GM19023 (cell line): ENCODE results near the gene PCBP3.
"Not testable (repeated sequence)": the region's sequence is repeated elsewhere in the genome, so short reads cannot be mapped to it uniquely, and the experiment has no call there.

ENCODE experiments used
- ATAC-seq: cut with Tn5 transposase; IDR thresholded peaks from one replicate; pipeline ENCODE4 v1.9.1; 2021; ENCODE audit warnings: mild to moderate bottlenecking, moderate library complexity; ENCODE audit not compliant: unreplicated experiment

Gene PCBP3

GRCh38 chr21:45823100-45823681 is 179.7 kb downstream of the PCBP3 start:
- ATAC-seq = no peak

GRCh38 chr21:45824546-45825215 is 181.2 kb downstream of the PCBP3 start:
- ATAC-seq = no peak

GRCh38 chr21:45825219-45825618 is 181.7 kb downstream of the PCBP3 start:
- no peak for ATAC-seq

GRCh38 chr21:45826676-45827301 is 183.3 kb downstream of the PCBP3 start:
- ATAC-seq = no peak

DNA sequence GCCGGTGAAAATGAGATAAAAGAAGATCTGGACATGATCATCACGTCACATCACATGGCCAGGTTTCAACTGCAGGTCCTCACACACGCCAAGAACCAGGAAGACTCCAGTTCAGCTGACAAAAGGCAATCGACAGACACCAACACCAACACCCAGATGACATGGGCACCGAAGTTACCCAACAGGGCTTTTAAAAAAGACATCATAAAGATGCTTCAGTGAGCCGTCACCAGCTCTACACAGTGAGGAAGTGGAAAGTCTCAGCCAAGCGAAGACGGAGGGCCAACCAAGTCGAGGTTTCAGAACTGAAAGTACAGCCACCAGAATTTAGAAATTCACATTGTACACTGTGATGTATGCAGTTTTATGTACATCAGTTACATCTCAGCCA is 183.8 kb downstream of the PCBP3 start:
- ATAC-seq = no peak

DNA sequence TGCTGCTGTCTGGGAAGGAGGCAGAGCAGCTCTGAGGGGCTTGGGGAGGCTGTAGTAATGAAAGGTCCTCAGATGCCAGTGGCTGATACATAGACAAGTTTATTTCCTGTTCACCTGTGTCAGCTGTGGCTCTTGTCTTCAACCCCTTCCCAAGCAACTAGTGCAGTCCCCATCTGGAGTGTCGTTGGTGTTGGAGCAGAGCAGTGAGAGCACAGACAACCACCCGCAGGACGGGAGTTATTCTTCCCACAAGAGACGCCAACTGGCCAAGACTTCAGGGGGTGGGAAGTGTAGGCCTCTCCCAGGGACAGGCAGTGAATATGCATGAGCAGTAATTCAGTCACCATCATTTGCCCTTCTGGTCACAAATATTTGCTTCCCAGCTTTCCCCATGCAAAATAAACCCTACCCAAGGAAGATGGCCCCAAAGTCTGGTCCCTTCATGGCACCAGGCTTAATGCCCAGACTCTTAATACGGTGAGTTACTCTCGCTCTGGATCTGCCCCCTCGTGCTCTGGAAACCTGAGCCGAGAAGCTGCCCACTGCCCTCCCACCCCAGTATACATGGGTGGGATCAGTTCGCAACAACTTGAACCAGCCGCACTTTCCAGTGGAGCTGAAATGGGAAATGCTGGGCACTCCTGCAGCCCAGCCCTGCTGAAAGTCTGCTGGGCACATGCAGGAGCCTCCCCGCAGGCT is 184.5 kb downstream of the PCBP3 start:
- ATAC-seq = no peak

DNA sequence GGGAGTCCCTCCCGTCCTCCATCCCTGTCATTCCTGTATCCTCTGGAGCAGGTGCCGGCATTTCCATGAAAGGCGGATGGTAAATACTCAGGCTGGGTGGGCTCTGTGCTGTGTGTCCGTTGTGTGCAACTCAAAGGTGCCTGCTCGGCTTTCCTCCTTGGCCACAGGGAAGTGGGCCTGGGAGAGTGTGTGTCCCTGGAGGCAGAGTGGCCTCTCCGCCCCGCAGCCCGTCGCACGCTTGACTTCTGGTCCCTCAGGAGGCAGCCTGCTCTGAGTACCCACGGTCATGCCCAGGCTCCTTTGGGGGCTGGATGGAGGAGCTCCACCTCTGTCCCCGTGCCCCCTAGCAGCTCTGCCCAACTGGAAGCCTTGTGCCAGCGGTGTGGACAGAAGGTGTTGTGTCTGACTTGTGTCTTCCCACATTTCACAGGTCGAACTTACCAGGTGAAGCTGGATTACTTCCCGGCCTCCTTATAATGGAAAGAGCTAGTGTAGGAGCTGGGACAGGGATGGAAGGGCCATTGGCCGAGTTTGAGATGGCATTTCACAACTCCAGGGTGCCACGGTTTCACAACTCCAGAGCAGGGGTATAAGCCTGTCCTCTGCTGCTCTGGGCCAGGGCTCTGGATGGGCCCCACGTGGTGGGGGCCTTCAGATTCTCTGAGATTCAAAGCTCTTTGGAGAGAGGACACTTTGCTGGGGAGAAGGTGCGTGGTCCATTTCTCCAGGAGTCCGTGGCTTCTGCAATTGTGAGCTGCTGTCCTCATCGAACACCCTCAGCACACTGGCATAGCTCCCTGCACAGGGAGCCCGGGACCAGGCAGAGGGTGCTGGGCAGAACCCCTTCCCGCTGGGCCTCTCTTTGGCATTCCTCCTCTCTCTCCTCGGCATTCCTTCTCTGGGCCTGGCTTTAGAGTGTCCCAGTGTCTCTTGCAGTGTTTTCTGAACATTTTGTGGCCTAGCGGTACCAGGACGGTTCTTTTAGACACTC is 185.3 kb downstream of the PCBP3 start:
- ATAC-seq = no peak

- no peak for ATAC-seq
Measured at GRCh38 chr21:45829668-45830067, 186.1 kb downstream of the PCBP3 start.

GRCh38 chr21:45830221-45830640 is 186.7 kb downstream of the PCBP3 start:
- no peak for ATAC-seq

- no peak for ATAC-seq
Measured at GRCh38 chr21:45830720-45831366, 187.3 kb downstream of the PCBP3 start.

GRCh38 chr21:45831991-45832740 is 188.6 kb downstream of the PCBP3 start:
- ATAC-seq = no peak

DNA sequence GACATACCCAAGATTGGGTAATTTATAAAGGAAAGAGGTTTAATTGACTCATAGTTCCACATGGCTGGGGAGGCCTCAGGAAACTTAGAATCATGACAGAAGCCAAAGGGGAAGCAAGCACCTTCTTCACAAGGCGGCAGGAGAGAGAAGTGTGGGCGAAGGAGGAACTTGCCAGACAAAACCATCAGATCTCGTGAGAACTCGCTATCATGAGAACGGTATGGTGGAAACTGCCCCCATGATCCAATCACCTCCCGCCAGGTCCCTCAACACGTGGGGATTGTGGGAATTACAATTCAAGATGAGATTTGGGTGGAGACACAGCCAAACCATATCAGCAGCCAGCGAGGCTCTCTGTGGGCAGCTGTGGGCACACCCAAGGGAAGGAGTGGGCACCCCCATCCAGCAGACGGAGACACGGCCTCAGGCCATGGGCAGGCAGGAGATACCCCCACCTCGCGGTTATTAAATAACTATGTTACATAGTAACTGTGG is 189.3 kb downstream of the PCBP3 start:
- ATAC-seq = not testable (repeated sequence)

DNA sequence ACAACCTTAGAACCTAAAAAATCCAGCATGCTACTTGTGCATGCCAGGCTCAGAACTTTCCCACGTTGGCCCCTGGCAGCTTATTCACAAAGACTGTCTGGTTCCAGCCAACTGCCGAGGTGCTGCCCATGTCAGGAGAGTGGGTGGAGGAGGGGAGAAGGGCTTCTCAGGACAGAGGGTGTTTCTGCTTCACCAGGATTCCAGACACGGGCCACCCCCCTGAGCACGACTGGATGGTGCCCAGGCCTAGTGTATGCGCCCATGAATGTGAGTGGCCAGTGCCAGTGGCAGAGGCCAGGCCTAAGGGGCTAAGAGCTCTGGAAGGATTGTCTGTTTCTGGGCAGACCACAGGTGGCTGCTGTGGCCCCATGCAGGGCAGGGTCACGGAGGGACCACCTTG is 189.9 kb downstream of the PCBP3 start:
- ATAC-seq = no peak

- no peak for ATAC-seq
Measured at GRCh38 chr21:45834026-45834715, 190.6 kb downstream of the PCBP3 start.

DNA sequence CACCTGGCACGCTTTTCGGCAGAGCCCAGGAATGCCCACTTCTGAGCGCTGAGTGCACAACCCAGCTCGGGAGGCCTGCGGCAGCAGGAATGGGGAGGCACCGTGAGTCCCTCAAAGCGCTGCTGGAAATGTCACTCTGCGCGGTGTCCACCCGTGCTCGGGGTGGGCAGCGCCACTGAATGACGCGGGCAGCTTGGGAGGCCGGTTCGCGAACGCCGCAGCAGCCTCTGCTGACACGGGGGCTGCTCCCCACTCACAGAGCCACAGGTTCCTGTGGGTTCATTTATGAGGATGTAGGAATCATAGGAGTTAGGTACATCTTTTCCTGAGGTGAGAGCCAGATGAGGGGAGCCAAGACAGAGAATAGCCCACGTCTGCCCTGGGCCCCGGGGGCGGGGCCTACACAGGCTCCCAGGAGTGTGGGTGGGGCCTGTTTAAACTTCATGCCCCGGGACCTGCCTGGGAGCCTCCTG is 191.3 kb downstream of the PCBP3 start:
- ATAC-seq = no peak

DNA sequence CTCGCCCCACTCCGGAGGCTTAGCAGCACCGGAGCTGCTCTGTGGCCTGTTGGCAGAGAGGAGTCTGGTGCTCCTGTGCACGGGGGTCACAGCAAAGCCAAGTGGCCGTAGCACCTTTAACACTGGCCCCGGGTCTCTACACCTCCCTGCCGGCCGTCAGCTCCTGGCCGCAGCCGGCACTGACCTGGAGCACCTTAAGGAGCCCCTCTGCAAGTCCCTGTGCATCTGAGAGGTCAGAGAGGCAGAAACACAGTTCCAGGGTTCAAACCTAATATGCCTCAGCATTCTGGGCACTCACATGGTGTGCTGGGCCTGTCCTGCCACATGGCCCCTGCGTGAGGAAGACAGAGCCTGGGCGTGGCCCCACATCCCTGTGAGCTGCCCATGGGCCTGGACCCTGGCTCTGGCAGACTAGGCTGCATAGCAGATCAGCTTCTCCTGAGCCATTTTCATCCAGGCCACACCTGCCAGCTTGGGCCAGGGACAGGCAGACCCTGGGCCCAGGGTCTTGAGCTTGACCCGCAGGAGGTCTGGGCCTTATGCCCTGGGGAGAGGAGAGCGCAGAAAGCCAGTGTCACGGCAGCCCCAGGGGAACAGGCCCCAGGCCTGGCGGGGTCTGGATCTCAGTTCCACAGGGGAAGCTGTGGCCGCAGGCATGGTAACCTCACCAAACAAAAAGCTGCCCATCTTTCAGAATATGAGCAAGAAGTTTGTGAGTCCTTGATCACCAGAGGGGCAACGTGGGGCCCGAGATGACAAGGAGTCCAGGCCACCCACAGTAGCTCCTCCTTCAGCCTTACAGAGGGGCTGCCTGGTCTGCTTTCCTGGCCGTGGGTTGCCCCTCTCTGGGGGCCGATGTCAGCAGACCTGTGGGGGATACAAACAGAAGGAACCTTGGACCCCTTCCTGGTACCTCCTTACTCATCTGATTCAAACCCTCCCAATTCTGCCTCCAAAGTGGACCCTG is 192.1 kb downstream of the PCBP3 start:
- no peak for ATAC-seq

DNA sequence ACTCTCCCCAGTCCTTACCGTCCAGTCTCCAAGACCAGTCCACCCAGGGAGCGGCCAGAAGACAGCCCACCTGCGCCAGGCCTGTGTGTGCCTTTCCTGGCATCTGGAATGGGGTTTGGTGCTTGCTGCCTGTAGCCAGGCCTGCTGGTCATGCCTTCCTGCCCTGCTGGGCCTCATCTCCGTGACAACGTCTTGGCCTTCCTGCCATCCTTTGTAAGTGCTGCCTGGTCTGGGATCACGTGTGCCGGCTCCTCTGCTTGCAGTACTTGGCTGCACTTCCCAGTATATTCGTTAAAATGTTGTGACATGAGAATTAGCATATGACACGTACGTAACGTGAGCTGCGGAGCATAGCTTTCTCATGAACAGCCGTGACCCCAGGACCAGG is 192.7 kb downstream of the PCBP3 start:
- ATAC-seq = no peak
